Measurements from ENCODE around the gene RNH1. TPM values are rescaled to one million over a fixed set of nuclear protein-coding genes. Genes with fewer than 3 reads are reported as not detected.

Gene RNH1
- total RNA-seq, 1 experiment from 2014 or later, result 59.0 TPM

- TF ChIP-seq SMAD4 (CRISPR knock-in tag; IDR thresholded peaks at IDR 0.05) (no peak), AR (CRISPR knock-in tag; IDR thresholded peaks at IDR 0.05) (no peak), SMAD3 (CRISPR knock-in tag; IDR thresholded peaks at IDR 0.05; ENCODE audit: borderline replicate concordance) (no peak), RORB (CRISPR knock-in tag; IDR thresholded peaks at IDR 0.05) (no peak), GRHL2 (CRISPR knock-in tag; IDR thresholded peaks at IDR 0.05; ENCODE audit: insufficient replicate concordance, severe bottlenecking) (no peak), E2F1 (CRISPR knock-in tag; IDR thresholded peaks at IDR 0.05) (no peak)
Measured at GRCh38 chr11:474914-475506, 32.0 kb downstream of the RNH1 start (continued).

- ATAC-seq, result peak; percentile 18; the same call in 1 of the 2 replicates
- Mint-ChIP-seq H3K27me3 (ENCODE audit: low read depth) (no peaks in the 10 kb centered on the region), H3K4me3 (no peak overlapping the region), H3K27ac (peak overlapping the region; percentile 65; the same call in 1 of the 2 replicates), H3K4me1 (peaks cover 12% of the 10 kb centered on the region), H3K9me3 (no peaks in the 10 kb centered on the region), H3K36me3 (no peaks in the 10 kb centered on the region)
- ChIA-PET CTCF (interaction anchor here (1.2 to 2.2 kb wide), 6 partner anchors 12 to 81 kb away, joined by 3 to 10 read pairs (median 4); partner anchors contain the start of gene PTDSS2), POLR2A (interaction anchor here (1.0 kb wide), 1 partner anchor 25 kb away, joined by 4 read pairs; no protein-coding TSS in a partner anchor)
- no peak for DNase-seq (ENCODE audit: low spot score)
- TF ChIP-seq ZMAT4 (CRISPR knock-in tag; IDR thresholded peaks at IDR 0.05), result no peak
- TF ChIP-seq ZNF671 (CRISPR knock-in tag; IDR thresholded peaks at IDR 0.05), result no peak
- no peak for TF ChIP-seq MAX (CRISPR knock-in tag; IDR thresholded peaks at IDR 0.05)
- TF ChIP-seq ELF4 (CRISPR knock-in tag; IDR thresholded peaks at IDR 0.05; ENCODE audit: low read depth), result no peak
- TF ChIP-seq PRRX2 (CRISPR knock-in tag; IDR thresholded peaks at IDR 0.05), result no peak
- TF ChIP-seq PREB (CRISPR knock-in tag; IDR thresholded peaks at IDR 0.05; ENCODE audit: borderline replicate concordance), result no peak
- no peak for TF ChIP-seq USF1 (CRISPR knock-in tag; IDR thresholded peaks at IDR 0.05)
- TF ChIP-seq ZNF281 (CRISPR knock-in tag; IDR thresholded peaks at IDR 0.05), result no peak
- no peak for TF ChIP-seq USF2 (CRISPR knock-in tag; IDR thresholded peaks at IDR 0.05)
- no peak for TF ChIP-seq NFYB (CRISPR knock-in tag; conservative IDR thresholded peaks at IDR 0.05; ENCODE audit: low read depth)
- TF ChIP-seq OVOL2 (CRISPR knock-in tag; IDR thresholded peaks at IDR 0.05; ENCODE audit: borderline replicate concordance), result no peak
- no peak for TF ChIP-seq E2F1 (CRISPR knock-in tag; IDR thresholded peaks at IDR 0.05)
- TF ChIP-seq MLX (CRISPR knock-in tag; IDR thresholded peaks at IDR 0.05), result no peak
- TF ChIP-seq NR3C1 (CRISPR knock-in tag; conservative IDR thresholded peaks at IDR 0.05; ENCODE audit: low read depth), result no peak
Measured at GRCh38 chr11:473962-474785, 32.9 kb downstream of the RNH1 start.
